NCI-H526 treated with DMSO at 0.1 percent for 48 hours (cell line): ENCODE results near the gene TENM4.

ENCODE experiments used
- DNase-seq: peaks from one replicate; lab custom pipeline; 2025; lab: John Stamatoyannopoulos, UW

The TENM4 gene

GRCh38 chr11:79296141-79296540 lies 144.7 kb downstream of the TENM4 start:
- DNase-seq = no peak

- no peak for DNase-seq
Observed at GRCh38 chr11:79294845-79295731, 145.7 kb downstream of the TENM4 start.

- DNase-seq = no peak
Observed at GRCh38 chr11:79291948-79292347, 148.9 kb downstream of the TENM4 start.

GRCh38 chr11:79290761-79291160 lies 150.1 kb downstream of the TENM4 start:
- no peak for DNase-seq

- no peak for DNase-seq
Observed at GRCh38 chr11:79287952-79288351, 152.9 kb downstream of the TENM4 start.

GRCh38 chr11:79285756-79286155 lies 155.1 kb downstream of the TENM4 start:
- no peak for DNase-seq

GRCh38 chr11:79276736-79277325 lies 164.0 kb downstream of the TENM4 start:
- no peak for DNase-seq

GRCh38 chr11:79274636-79275331 lies 166.0 kb downstream of the TENM4 start:
- DNase-seq = no peak

- no peak for DNase-seq
Observed at GRCh38 chr11:79273781-79274180, 167.0 kb downstream of the TENM4 start.

- DNase-seq = no peak
Observed at GRCh38 chr11:79269611-79270307, 171.1 kb downstream of the TENM4 start.

GRCh38 chr11:79266396-79266795 lies 174.4 kb downstream of the TENM4 start:
- no peak for DNase-seq

- DNase-seq = no peak
Observed at GRCh38 chr11:79265756-79266322, 175.0 kb downstream of the TENM4 start.

- no peak for DNase-seq
Observed at GRCh38 chr11:79264284-79264683, 176.5 kb downstream of the TENM4 start.

- DNase-seq = no peak
Observed at GRCh38 chr11:79263001-79263400, 177.8 kb downstream of the TENM4 start.

GRCh38 chr11:79262221-79262620 lies 178.6 kb downstream of the TENM4 start:
- no peak for DNase-seq

GRCh38 chr11:79261684-79262083 lies 179.1 kb downstream of the TENM4 start:
- DNase-seq = no peak

GRCh38 chr11:79259800-79260199 lies 181.0 kb downstream of the TENM4 start:
- DNase-seq = no peak

GRCh38 chr11:79258576-79258975 lies 182.3 kb downstream of the TENM4 start:
- DNase-seq = no peak

- no peak for DNase-seq
Observed at GRCh38 chr11:79255965-79256364, 184.9 kb downstream of the TENM4 start.

GRCh38 chr11:79253280-79253679 lies 187.6 kb downstream of the TENM4 start:
- no peak for DNase-seq

- DNase-seq = no peak
Observed at GRCh38 chr11:79249295-79249993, 191.4 kb downstream of the TENM4 start.
